GM11168 (cell line): ENCODE data around the gene KLHL29.
"Not testable (repeated sequence)": the region's sequence is repeated elsewhere in the genome, so short reads cannot be mapped to it uniquely, and the experiment has no call there.

Experiments
- in situ Hi-C: fragments of 300-500 bp; cut with MboI; formaldehyde crosslinking; loops from one replicate; pipeline ENCODE4 v1.12.0; 2022; ENCODE audit warnings: low sequenced_read_pairs; ENCODE audit not compliant: unreplicated experiment

Gene KLHL29

GRCh38 chr2:23391237-23391736 is 6.3 kb downstream of the KLHL29 start:
- in situ Hi-C loops: not testable (repeated sequence)

GRCh38 chr2:23393722-23394121 is 8.7 kb downstream of the KLHL29 start:
- in situ Hi-C loops: no loop called here

- in situ Hi-C loops: no loop called here
These were observed 9.7 kb downstream of the KLHL29 start for GRCh38 chr2:23394700-23395099.

- in situ Hi-C loops: no loop called here
These were observed 12.5 kb downstream of the KLHL29 start for GRCh38 chr2:23397478-23397877.

- in situ Hi-C loops: no loop called here
These were observed 14.8 kb downstream of the KLHL29 start for GRCh38 chr2:23399674-23400261.

- in situ Hi-C loops: no loop called here
These were observed 15.7 kb downstream of the KLHL29 start for GRCh38 chr2:23400703-23401102.

GRCh38 chr2:23401427-23402204 is 16.6 kb downstream of the KLHL29 start:
- in situ Hi-C loops: no loop called here

- in situ Hi-C loops: no loop called here
These were observed 17.3 kb downstream of the KLHL29 start for GRCh38 chr2:23402205-23402740.

- in situ Hi-C loops: no loop called here
These were observed 19.4 kb downstream of the KLHL29 start for GRCh38 chr2:23404426-23404825.

GRCh38 chr2:23409248-23409647 is 24.3 kb downstream of the KLHL29 start:
- in situ Hi-C loops: loop anchor here (5.0 kb wide), 1 partner anchor 82 kb away; no protein-coding TSS in a partner anchor

GRCh38 chr2:23410596-23410995 is 25.6 kb downstream of the KLHL29 start:
- in situ Hi-C loops: no loop called here

- in situ Hi-C loops: no loop called here
These were observed 26.9 kb downstream of the KLHL29 start for GRCh38 chr2:23411752-23412431.

- in situ Hi-C loops: no loop called here
These were observed 27.7 kb downstream of the KLHL29 start for GRCh38 chr2:23412556-23413155.

- in situ Hi-C loops: no loop called here
These were observed 28.7 kb downstream of the KLHL29 start for GRCh38 chr2:23413641-23414040.

- in situ Hi-C loops: no loop called here
These were observed 29.1 kb downstream of the KLHL29 start for GRCh38 chr2:23414106-23414505.

- in situ Hi-C loops: no loop called here
These were observed 29.9 kb downstream of the KLHL29 start for GRCh38 chr2:23414871-23415270.

- in situ Hi-C loops: no loop called here
These were observed 32.3 kb downstream of the KLHL29 start for GRCh38 chr2:23417310-23417709.

- in situ Hi-C loops: no loop called here
These were observed 33.1 kb downstream of the KLHL29 start for GRCh38 chr2:23418056-23418455.

- in situ Hi-C loops: no loop called here
These were observed 33.5 kb downstream of the KLHL29 start for GRCh38 chr2:23418461-23418911.
